HEK293 (cell line): ENCODE measurements around the gene MORN1.

ENCODE experiments used
- CTCF ChIA-PET: fragments of 350-600 bp; formaldehyde crosslinking; extraction: SDS; loops from one replicate; lab custom pipeline; 2021; ENCODE audit warnings: antibody characterized with exemption; lab: Yijun Ruan, JAX
- POLR2A ChIA-PET: fragments of 300-600 bp; formaldehyde crosslinking; extraction: SDS; loops from one replicate; lab custom pipeline; 2020; ENCODE audit warnings: antibody characterized with exemption, inconsistent platforms; lab: Yijun Ruan, JAX
- H3K27ac ChIP-seq: fragments of 200-500 bp; sonication (Bioruptor generic); 2 replicates; pipeline ENCODE4 v1.5.1; 2014; ENCODE audit warnings: low read depth, low read length, control low read depth, inconsistent platforms; ENCODE audit errors: extremely low read depth
- H3K36me3 ChIP-seq, 2 experiments: fragments of 200-500 bp in 1 of 2; sonication (Bioruptor generic) in 1 of 2; 1 replicate in 1 of 2; 2 replicates in 1 of 2; pipeline ENCODE4 v1.5.1; 2014 to 2017; ENCODE audit warnings: inconsistent platforms in 2 of 2, low read length in 2 of 2; ENCODE audit not compliant: control insufficient read depth in 2 of 2, insufficient read depth in 1 of 2
- H3K4me1 ChIP-seq: fragments of 200-500 bp; sonication (Bioruptor generic); 2 replicates; pipeline ENCODE4 v1.5.1; 2014; ENCODE audit warnings: mild to moderate bottlenecking, low read length, inconsistent platforms; ENCODE audit not compliant: control insufficient read depth, insufficient read depth
- H3K4me3 ChIP-seq: 2 replicates; pipeline ENCODE4 v1.5.1; 2011; ENCODE audit warnings: low read depth, mild to moderate bottlenecking, control low read depth, low read length, moderate library complexity
- H3K9me3 ChIP-seq: fragments of 200-500 bp; sonication (Bioruptor generic); 2 replicates; pipeline ENCODE4 v1.5.1; 2014; ENCODE audit warnings: low read depth, low read length, inconsistent platforms; ENCODE audit not compliant: control insufficient read depth, insufficient read depth
- GLIS2 ChIP-seq: fragments of 450-650 bp; formaldehyde crosslinking; IDR thresholded peaks from 2 replicates; pipeline ENCODE4 v1.5.1; 2016; ENCODE audit warnings: missing biosample characterization, missing genetic modification characterization
- KLF1 ChIP-seq: fragments of 450-650 bp; formaldehyde crosslinking; IDR thresholded peaks from 2 replicates; pipeline ENCODE4 v1.5.1; 2016; ENCODE audit warnings: missing biosample characterization, missing genetic modification characterization
- MEIS1 ChIP-seq: sonication (generic); formaldehyde crosslinking; IDR thresholded peaks from 2 replicates; pipeline ENCODE4 v1.8.1; 2022; ENCODE audit warnings: missing genetic modification reagents, mild to moderate bottlenecking, borderline replicate concordance
- ZNF10 ChIP-seq: fragments of 450-650 bp; formaldehyde crosslinking; IDR thresholded peaks from 2 replicates; pipeline ENCODE4 v1.5.1; 2017; ENCODE audit warnings: missing biosample characterization, missing genetic modification characterization
- ZNF354C ChIP-seq: fragments of 450-650 bp; formaldehyde crosslinking; IDR thresholded peaks from 2 replicates; pipeline ENCODE4 v1.5.1; 2016; ENCODE audit warnings: missing biosample characterization, missing genetic modification characterization, low read depth, borderline replicate concordance
- ZNF600 ChIP-seq: fragments of 450-650 bp; formaldehyde crosslinking; IDR thresholded peaks from 2 replicates; pipeline ENCODE4 v1.5.1; 2016; ENCODE audit warnings: missing biosample characterization, missing genetic modification characterization
- TF ChIP-seq, protein P1 (sequence below): fragments of 450-650 bp; formaldehyde crosslinking; IDR thresholded peaks from 2 replicates; pipeline ENCODE4 v1.5.1; 2016; ENCODE audit warnings: missing biosample characterization, missing genetic modification characterization
- TF ChIP-seq, protein P2 (sequence below): fragments of 450-650 bp; IDR thresholded peaks from 2 replicates; pipeline ENCODE4 v1.5.1; 2018; ENCODE audit warnings: missing biosample characterization, missing genetic modification characterization

MORN1 gene

DNA sequence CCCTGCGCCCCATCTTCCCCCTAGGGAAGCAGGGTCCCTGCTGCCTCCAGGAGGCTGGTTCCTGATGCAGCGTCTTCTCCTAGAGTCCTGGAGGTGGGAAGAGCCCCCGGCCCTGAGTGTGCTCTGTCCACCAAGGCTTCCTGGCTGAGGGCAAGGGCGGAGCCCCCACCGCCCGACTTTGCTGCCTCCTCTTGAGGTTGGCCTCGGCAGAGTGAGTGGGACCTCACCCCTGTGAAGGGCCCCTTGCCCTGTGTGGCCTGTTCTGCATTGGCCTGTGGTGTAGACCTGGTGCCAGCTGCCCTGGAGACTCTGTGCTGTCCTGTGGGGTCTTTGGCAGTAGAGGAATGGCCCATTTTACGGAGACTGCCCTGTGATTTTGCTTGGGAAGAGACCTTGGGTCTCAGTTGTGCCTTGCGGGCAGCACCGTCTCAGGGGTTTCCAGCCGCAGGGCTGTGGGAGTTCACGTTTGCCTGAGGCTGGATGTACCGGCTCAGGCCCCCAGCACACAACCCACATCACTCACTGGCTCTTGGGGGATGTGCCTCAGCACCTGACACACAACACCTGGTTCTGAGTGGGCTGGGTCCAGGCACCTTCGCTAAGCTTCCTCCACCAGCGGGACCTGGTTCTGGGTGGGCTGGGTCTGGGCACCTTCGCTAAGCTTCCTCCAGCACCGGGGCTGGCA is 89.6 kb downstream of the MORN1 start (continued):
- TF ChIP-seq, protein P1, sequence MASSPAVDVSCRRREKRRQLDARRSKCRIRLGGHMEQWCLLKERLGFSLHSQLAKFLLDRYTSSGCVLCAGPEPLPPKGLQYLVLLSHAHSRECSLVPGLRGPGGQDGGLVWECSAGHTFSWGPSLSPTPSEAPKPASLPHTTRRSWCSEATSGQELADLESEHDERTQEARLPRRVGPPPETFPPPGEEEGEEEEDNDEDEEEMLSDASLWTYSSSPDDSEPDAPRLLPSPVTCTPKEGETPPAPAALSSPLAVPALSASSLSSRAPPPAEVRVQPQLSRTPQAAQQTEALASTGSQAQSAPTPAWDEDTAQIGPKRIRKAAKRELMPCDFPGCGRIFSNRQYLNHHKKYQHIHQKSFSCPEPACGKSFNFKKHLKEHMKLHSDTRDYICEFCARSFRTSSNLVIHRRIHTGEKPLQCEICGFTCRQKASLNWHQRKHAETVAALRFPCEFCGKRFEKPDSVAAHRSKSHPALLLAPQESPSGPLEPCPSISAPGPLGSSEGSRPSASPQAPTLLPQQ (tag by site-specific recombination): no peak

- Histone ChIP-seq H3K4me3 (no peak overlapping the region), H3K27ac (no peak overlapping the region), H3K4me1 (peaks cover 9% of the 10 kb centered on the region), H3K9me3 (no peaks in the 10 kb centered on the region)
- CTCF ChIA-PET: interaction anchor here (0.7 kb wide), 1 partner anchor 9 kb away, joined by 4 read pairs; no protein-coding TSS in a partner anchor
- POLR2A ChIA-PET: interaction anchor here (1.4 kb wide), 1 partner anchor 73 kb away, joined by 3 read pairs; no protein-coding TSS in a partner anchor
- TF ChIP-seq, protein P2, sequence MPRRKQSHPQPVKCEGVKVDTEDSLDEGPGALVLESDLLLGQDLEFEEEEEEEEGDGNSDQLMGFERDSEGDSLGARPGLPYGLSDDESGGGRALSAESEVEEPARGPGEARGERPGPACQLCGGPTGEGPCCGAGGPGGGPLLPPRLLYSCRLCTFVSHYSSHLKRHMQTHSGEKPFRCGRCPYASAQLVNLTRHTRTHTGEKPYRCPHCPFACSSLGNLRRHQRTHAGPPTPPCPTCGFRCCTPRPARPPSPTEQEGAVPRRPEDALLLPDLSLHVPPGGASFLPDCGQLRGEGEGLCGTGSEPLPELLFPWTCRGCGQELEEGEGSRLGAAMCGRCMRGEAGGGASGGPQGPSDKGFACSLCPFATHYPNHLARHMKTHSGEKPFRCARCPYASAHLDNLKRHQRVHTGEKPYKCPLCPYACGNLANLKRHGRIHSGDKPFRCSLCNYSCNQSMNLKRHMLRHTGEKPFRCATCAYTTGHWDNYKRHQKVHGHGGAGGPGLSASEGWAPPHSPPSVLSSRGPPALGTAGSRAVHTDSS: no peak
- peak; percentile 57 for TF ChIP-seq KLF1 (tag by site-specific recombination)
- TF ChIP-seq, all 188 proteins: peak for 1
- H3K36me3 ChIP-seq: peaks cover 0 to 59% of the 10 kb centered on the region in 2 experiments; a peak in 1 of 3 replicates
These were observed 90.3 kb downstream of the MORN1 start for GRCh38 chr1:2300851-2301606.

DNA sequence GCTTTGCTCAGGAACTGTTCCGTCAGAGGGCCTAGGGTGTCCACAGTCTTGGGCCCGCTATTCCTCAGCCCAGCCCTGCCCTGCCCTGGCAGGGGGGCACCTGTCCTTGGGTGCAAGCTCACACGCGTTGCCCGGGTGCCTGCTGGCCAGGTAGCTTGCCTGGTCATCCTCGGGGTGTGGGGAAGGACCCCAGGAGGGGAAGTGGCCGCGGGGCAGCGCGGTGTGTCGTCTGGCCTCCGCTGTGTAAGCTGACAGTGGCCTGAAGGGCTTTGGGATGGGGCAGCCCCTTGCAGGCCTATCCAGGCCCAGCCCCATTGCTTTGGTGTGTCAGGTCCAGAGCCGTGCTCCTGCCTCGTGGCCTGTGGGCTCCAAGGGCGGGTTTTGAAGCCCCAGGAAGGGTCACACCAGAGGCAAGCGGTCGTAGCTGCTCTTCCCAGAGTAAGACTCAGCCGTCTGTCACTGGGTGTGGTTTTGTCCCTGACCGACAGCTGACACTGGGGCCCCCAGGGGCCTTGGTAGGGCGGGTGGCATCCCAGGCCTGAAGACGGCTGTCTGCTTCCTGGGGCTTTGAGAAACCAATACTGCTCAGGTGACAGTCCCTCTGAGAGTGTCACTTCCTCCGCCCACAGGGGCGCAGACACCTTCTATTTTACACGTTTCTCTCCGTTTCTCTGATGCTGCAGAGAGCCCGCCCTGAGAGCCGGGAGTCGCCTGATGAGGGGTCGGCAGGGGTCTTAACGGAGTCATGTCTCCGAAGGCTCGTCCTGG is 91.2 kb downstream of the MORN1 start:
- POLR2A ChIA-PET: interaction anchor here (1.4 kb wide), 1 partner anchor 73 kb away, joined by 3 read pairs; no protein-coding TSS in a partner anchor
- peaks cover 12% of the 10 kb centered on the region for H3K4me1 ChIP-seq
- H3K27ac ChIP-seq: no peak overlapping the region
- H3K36me3 ChIP-seq: peaks cover 0 to 55% of the 10 kb centered on the region in 2 experiments; a peak in 1 of 3 replicates
- no peaks in the 10 kb centered on the region for H3K9me3 ChIP-seq
- TF ChIP-seq MEIS1 (CRISPR knock-in tag): no peak
- TF ChIP-seq KLF1 (tag by site-specific recombination): 0 out of 2 replicates have a peak, but pooled peaks have one; percentile 13
- TF ChIP-seq ZNF10: 0 out of 2 replicates have a peak, but pooled peaks have one; percentile 23
- no peak overlapping the region for H3K4me3 ChIP-seq
- CTCF ChIA-PET: interaction anchor here (0.6 kb wide), 1 partner anchor 59 kb away, joined by 3 read pairs; no protein-coding TSS in a partner anchor

DNA sequence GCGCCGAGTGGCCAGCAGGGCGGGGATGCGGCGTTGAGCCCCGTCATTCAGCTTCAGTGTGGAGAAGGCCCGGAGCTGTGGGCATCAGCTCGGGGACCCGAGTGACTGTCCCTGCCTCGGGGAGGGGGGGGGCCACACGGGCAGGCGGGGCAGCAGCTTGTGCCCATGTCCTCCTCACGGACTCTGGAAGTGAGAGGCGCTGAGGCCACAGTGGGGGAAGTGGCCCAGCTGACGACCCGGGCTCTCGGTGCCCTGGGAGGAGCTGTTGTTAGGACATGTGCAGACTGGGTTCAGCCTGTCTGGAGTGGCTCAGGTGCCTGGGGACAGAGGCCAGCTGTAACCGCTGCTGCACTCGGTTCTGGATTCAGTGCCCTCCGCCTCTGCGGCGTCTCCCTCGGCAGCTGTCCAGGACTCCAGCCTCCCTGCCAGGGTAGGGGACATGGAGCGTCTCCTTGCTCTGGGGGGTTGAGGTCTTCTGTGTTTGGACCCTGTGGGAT is 92.2 kb downstream of the MORN1 start:
- no peak overlapping the region for H3K4me3 ChIP-seq
- H3K27ac ChIP-seq: no peak overlapping the region
- TF ChIP-seq GLIS2 (0 out of 2 replicates have a peak, but pooled peaks have one; percentile 23), ZNF354C (tag by site-specific recombination) (no peak), ZNF600 (tag by site-specific recombination) (peak; percentile 58)
- TF ChIP-seq, all 188 proteins: peak for 2
- H3K9me3 ChIP-seq: no peaks in the 10 kb centered on the region
- peaks cover 12% of the 10 kb centered on the region for H3K4me1 ChIP-seq
- peaks cover 0 to 53% of the 10 kb centered on the region in 2 experiments; a peak in 1 of 3 replicates for H3K36me3 ChIP-seq
- ChIA-PET CTCF (interaction anchor here (0.6 kb wide), 1 partner anchor 13 kb away, joined by 4 read pairs; no protein-coding TSS in a partner anchor), POLR2A (interaction anchor here (1.4 to 1.8 kb wide), 2 partner anchors 12 to 72 kb away, joined by 3 to 4 read pairs; no protein-coding TSS in a partner anchor)
